ENCODE results near the gene MBD3L5.

GRCh38 chr19:7078008-7078407, 47.6 kb downstream of the MBD3L5 start:
- TF ChIP-seq POLR2AphosphoS5 (IDR thresholded peaks at IDR 0.05) (no peak), POLR2A (IDR thresholded peaks at IDR 0.05; ENCODE audit: low read depth) (no peak)

All from esophagus muscularis mucosa (tissue), 2 donors.